HEK293T (cell line): ENCODE results near the gene SPRR1B.

Experiments
- ELF4 ChIP-seq: fragments of 450-650 bp; IDR thresholded peaks from 2 replicates; pipeline ENCODE4 v1.6.1; 2017; ENCODE audit warnings: antibody characterized with exemption
- FOXK2 ChIP-seq: fragments of 450-650 bp; IDR thresholded peaks from 2 replicates; pipeline ENCODE4 v1.6.1; 2016; ENCODE audit warnings: mild to moderate bottlenecking
- FOXM1 ChIP-seq: fragments of 450-650 bp; IDR thresholded peaks from 2 replicates; pipeline ENCODE4 v1.6.1; 2017; ENCODE audit warnings: mild to moderate bottlenecking, borderline replicate concordance
- SUZ12 ChIP-seq: fragments of 450-650 bp; IDR thresholded peaks from 2 replicates; pipeline ENCODE4 v1.6.1; 2016; ENCODE audit warnings: mild to moderate bottlenecking

DNA sequence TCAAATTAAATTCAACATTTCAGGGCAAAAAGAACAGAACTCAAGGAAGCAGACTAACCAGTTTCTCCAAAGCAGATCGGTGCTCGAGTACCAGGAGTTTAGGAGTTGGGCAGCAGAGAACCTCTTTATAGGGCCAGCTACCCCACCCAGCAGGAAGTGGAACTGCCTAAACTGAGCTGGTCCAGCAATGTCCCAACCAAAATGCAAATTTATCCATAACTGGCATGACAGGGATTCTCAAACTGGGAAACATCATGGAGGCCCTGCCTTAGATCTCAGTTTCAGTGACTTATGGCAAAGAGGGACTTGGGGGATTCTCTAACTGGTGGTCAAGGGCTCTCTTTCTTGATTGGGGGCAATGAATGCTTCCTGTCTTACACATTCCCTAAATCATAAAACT is 40.5 kb downstream of the SPRR1B start, which contains the start of gene SPRR2B:
- no peak for TF ChIP-seq FOXM1
- TF ChIP-seq SUZ12: no peak
- no peak for TF ChIP-seq FOXK2
- no peak for TF ChIP-seq ELF4
